Measurements from ENCODE around the gene UNC13B. TPM values are rescaled to one million over a fixed set of nuclear protein-coding genes. Genes with fewer than 3 reads are reported as not detected.

The UNC13B gene
- total RNA-seq, 1 experiment from 2014 or later, result 17.6 TPM

DNA sequence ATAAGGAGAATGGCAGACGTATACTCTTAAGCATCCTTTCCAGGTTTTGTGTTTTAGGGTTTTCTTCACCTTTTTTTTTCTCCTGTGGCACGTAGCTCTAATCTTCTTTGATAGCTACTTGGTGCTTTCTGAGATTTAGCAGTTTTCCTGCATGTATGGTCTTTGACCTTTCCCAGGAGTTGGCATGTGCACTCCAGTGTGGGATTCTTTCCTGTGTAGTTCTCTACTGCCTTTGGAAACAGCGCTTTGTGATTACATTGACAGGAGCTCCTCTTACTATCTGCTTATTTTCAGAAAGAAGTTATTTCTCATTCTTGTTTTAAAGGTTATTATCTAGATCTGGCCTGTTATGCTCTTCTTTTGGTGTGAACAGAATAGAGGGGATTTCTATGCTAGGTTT lies 65.5 kb downstream of the UNC13B start:
- Histone ChIP-seq H3K36me3 (ENCODE audit: control insufficient read depth in 1 of 2, insufficient read depth in 2 of 2, low read length in 2 of 2) (no peaks in the 10 kb centered on the region), H2AFZ (ENCODE audit: low read depth, low read length, poor library complexity, severe bottlenecking) (no peak overlapping the region), H3K9ac (ENCODE audit: low read length) (no peak overlapping the region), H3K4me3 (replicated peaks in 1 of 2; ENCODE audit: low read depth in 1 of 2, low read length in 2 of 2) (no peak overlapping the region), H3K27ac (ENCODE audit: low read depth, low read length) (no peak overlapping the region), H3K9me2 (ENCODE audit: insufficient read depth) (no peaks in the 10 kb centered on the region), H3K79me2 (ENCODE audit: insufficient read depth, low read length) (no peaks in the 10 kb centered on the region), H4K20me1 (ENCODE audit: insufficient read depth) (no peaks in the 10 kb centered on the region), H3K27me3 (ENCODE audit: insufficient read depth, low read length) (no peaks in the 10 kb centered on the region), H3K4me2 (ENCODE audit: low read length) (no peak overlapping the region), H3K9me3 (ENCODE audit: control insufficient read depth in 1 of 2, insufficient read depth in 1 of 2, low read depth in 1 of 2, low read length in 2 of 2) (no peaks in the 10 kb centered on the region; a peak in 1 of 4 replicates), H3K4me1 (ENCODE audit: control insufficient read depth in 1 of 2, insufficient read depth in 2 of 2, low read length in 2 of 2) (no peaks in the 10 kb centered on the region)
- no peak for TF ChIP-seq YY1 (IDR thresholded peaks at IDR 0.05; ENCODE audit: extremely low read depth, insufficient replicate concordance, low read depth, low read length)
- no peak for TF ChIP-seq CEBPB (IDR thresholded peaks at IDR 0.05; ENCODE audit: low read depth)
- TF ChIP-seq POLR2AphosphoS5 (IDR thresholded peaks at IDR 0.05; ENCODE audit: low read depth, low read length), result no peak
- TF ChIP-seq ELF1 (IDR thresholded peaks at IDR 0.05; ENCODE audit: borderline replicate concordance, low read depth), result no peak
- TF ChIP-seq TCF7L2 (IDR thresholded peaks at IDR 0.05; ENCODE audit: borderline replicate concordance, extremely low read depth, insufficient read depth, insufficient read length), result no peak
- no peak for TF ChIP-seq EZH2 (IDR thresholded peaks at IDR 0.05)
- TF ChIP-seq SIN3A (IDR thresholded peaks at IDR 0.05; ENCODE audit: low read depth), result no peak
- TF ChIP-seq, protein P1, sequence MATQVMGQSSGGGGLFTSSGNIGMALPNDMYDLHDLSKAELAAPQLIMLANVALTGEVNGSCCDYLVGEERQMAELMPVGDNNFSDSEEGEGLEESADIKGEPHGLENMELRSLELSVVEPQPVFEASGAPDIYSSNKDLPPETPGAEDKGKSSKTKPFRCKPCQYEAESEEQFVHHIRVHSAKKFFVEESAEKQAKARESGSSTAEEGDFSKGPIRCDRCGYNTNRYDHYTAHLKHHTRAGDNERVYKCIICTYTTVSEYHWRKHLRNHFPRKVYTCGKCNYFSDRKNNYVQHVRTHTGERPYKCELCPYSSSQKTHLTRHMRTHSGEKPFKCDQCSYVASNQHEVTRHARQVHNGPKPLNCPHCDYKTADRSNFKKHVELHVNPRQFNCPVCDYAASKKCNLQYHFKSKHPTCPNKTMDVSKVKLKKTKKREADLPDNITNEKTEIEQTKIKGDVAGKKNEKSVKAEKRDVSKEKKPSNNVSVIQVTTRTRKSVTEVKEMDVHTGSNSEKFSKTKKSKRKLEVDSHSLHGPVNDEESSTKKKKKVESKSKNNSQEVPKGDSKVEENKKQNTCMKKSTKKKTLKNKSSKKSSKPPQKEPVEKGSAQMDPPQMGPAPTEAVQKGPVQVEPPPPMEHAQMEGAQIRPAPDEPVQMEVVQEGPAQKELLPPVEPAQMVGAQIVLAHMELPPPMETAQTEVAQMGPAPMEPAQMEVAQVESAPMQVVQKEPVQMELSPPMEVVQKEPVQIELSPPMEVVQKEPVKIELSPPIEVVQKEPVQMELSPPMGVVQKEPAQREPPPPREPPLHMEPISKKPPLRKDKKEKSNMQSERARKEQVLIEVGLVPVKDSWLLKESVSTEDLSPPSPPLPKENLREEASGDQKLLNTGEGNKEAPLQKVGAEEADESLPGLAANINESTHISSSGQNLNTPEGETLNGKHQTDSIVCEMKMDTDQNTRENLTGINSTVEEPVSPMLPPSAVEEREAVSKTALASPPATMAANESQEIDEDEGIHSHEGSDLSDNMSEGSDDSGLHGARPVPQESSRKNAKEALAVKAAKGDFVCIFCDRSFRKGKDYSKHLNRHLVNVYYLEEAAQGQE (IDR thresholded peaks at IDR 0.05; ENCODE audit: low read depth), result no peak
- TF ChIP-seq JUND (IDR thresholded peaks at IDR 0.05), result no peak
- TF ChIP-seq, protein P2, sequence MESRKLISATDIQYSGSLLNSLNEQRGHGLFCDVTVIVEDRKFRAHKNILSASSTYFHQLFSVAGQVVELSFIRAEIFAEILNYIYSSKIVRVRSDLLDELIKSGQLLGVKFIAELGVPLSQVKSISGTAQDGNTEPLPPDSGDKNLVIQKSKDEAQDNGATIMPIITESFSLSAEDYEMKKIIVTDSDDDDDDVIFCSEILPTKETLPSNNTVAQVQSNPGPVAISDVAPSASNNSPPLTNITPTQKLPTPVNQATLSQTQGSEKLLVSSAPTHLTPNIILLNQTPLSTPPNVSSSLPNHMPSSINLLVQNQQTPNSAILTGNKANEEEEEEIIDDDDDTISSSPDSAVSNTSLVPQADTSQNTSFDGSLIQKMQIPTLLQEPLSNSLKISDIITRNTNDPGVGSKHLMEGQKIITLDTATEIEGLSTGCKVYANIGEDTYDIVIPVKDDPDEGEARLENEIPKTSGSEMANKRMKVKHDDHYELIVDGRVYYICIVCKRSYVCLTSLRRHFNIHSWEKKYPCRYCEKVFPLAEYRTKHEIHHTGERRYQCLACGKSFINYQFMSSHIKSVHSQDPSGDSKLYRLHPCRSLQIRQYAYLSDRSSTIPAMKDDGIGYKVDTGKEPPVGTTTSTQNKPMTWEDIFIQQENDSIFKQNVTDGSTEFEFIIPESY (IDR thresholded peaks at IDR 0.05; ENCODE audit: extremely low read depth, insufficient replicate concordance, low read length), result no peak
- no peak for TF ChIP-seq FOSL1 (IDR thresholded peaks at IDR 0.05; ENCODE audit: low read depth)
- no peak for TF ChIP-seq CBX3 (IDR thresholded peaks at IDR 0.05; ENCODE audit: low read depth)
- no peak for TF ChIP-seq EZH2phosphoT487 (IDR thresholded peaks at IDR 0.05; ENCODE audit: borderline replicate concordance)
- no peak for TF ChIP-seq ZFX (IDR thresholded peaks at IDR 0.05)
- no TSS peak for BruUV-seq (replicated peaks)
- no peak for DNase-seq (ENCODE audit: low read depth, low spot score)
- CTCF ChIA-PET, result no interaction called here
- POLR2A ChIA-PET, result no interaction called here
- intact Hi-C loops (cut with micrococcal nuclease), result no loop called here
- no peak for ATAC-seq
- RAD21 ChIA-PET (ENCODE audit: low non-redundant PET in 1 of 2, low total read pairs in 2 of 2, uncharacterized antibody in 2 of 2, unreplicated experiment in 2 of 2), result no interaction called here
